HCT116 (cell line): ENCODE data around the gene LGI1. TPM values are rescaled to one million over a fixed set of nuclear protein-coding genes. Genes with fewer than 3 reads are reported as not detected.

Experiments
- ATAC-seq: fragments of 200-7000 bp; cut with Tn5 transposase; 2 replicates; pipeline ENCODE4 v1.9.1; 2020; ENCODE audit warnings: mild to moderate bottlenecking, moderate library complexity
- BruUV-seq: library from RNA; stranded (reverse); fragments of 400-500 nt; replicated peaks from 2 replicates; lab custom pipeline; 2021; lab: Mats Ljungman, UMichigan
- CTCF ChIA-PET: fragments of 300-600 bp; sonication (Branson Sonifier 250); formaldehyde crosslinking; loops from one replicate; lab custom pipeline; 2021; ENCODE audit warnings: antibody characterized with exemption; lab: Charles Lee
- POLR2A ChIA-PET: fragments of 300-600, 350-600 bp; sonication (Branson Sonifier 250); formaldehyde crosslinking; loops from one replicate; lab custom pipeline; 2021; ENCODE audit warnings: antibody characterized with exemption; lab: Charles Lee
- RAD21 ChIA-PET, 2 experiments: fragments of 300-600 bp; sonication (Branson Sonifier 250); formaldehyde crosslinking; loops; one replicate each; lab custom pipeline; 2023; ENCODE audit warnings: low total read pairs in 2 of 2; ENCODE audit not compliant: uncharacterized antibody in 2 of 2, unreplicated experiment in 2 of 2, low non-redundant PET in 1 of 2; lab: Charles Lee
- DNase-seq: peaks from one replicate; pipeline ENCODE4 v3.0.0-alpha.2; 2010; ENCODE audit warnings: low read depth, low spot score
- H2AFZ ChIP-seq: fragments of 200-600 bp; shearing (Covaris generic), sonication (generic); 2 replicates; pipeline ENCODE4 v1.6.1; 2017; ENCODE audit warnings: low read depth, mixed run types, mixed read lengths, antibody characterized with exemption, low read length; ENCODE audit not compliant: poor library complexity, severe bottlenecking
- H3K27ac ChIP-seq: 2 replicates; pipeline ENCODE4 v1.5.1; 2012; ENCODE audit warnings: low read depth, low read length
- H3K27me3 ChIP-seq: fragments of 200-600 bp; sonication (generic); 2 replicates; pipeline ENCODE4 v1.6.1; 2016; ENCODE audit warnings: mixed run types, low read length, mixed read lengths; ENCODE audit not compliant: insufficient read depth
- H3K36me3 ChIP-seq, 2 experiments: fragments of 200-500 bp in 1 of 2; fragments of 200-600 bp in 1 of 2; sonication (Bioruptor generic) in 1 of 2; sonication (generic) in 1 of 2; 2 replicates each; pipeline versions ENCODE4 v1.5.1 to v1.6.1; 2014 to 2016; ENCODE audit warnings: low read length in 2 of 2, inconsistent platforms in 1 of 2, mixed read lengths in 1 of 2, mixed run types in 1 of 2; ENCODE audit not compliant: insufficient read depth in 2 of 2, control insufficient read depth in 1 of 2
- H3K4me1 ChIP-seq, 2 experiments: fragments of 200-600 bp in 1 of 2; sonication (generic) in 1 of 2; 2 replicates each; pipeline versions ENCODE4 v1.5.1 to v1.6.1; 2012 to 2017; ENCODE audit warnings: low read length in 2 of 2, inconsistent platforms in 1 of 2, mild to moderate bottlenecking in 1 of 2, mixed read lengths in 1 of 2, mixed run types in 1 of 2, moderate library complexity in 1 of 2; ENCODE audit not compliant: insufficient read depth in 2 of 2, control insufficient read depth in 1 of 2
- H3K4me2 ChIP-seq: fragments of 200-600 bp; sonication (generic); 2 replicates; pipeline ENCODE4 v1.6.1; 2017; ENCODE audit warnings: mixed run types, low read length, mixed read lengths
- H3K4me3 ChIP-seq, 2 experiments: fragments of 200-600 bp in 1 of 2; sonication (generic) in 1 of 2; replicated peaks in 1 of 2; 2 replicates each; pipeline ENCODE4 v1.5.1; 2011 to 2016; ENCODE audit warnings: low read length in 2 of 2, control low read depth in 1 of 2, low read depth in 1 of 2, mild to moderate bottlenecking in 1 of 2, mixed read lengths in 1 of 2, mixed run types in 1 of 2
- H3K79me2 ChIP-seq: fragments of 200-600 bp; sonication (generic); 2 replicates; pipeline ENCODE4 v1.6.1; 2017; ENCODE audit warnings: mild to moderate bottlenecking, mixed run types, low read length, moderate library complexity, mixed read lengths; ENCODE audit not compliant: insufficient read depth
- H3K9ac ChIP-seq: fragments of 200-600 bp; sonication (generic); 2 replicates; pipeline ENCODE4 v1.6.1; 2016; ENCODE audit warnings: low read length, mixed read lengths
- H3K9me2 ChIP-seq: fragments of 200-600 bp; sonication (generic), shearing (Covaris generic); 2 replicates; pipeline ENCODE4 v1.6.1; 2017; ENCODE audit warnings: mixed run types, mild to moderate bottlenecking, moderate library complexity; ENCODE audit not compliant: insufficient read depth
- H3K9me3 ChIP-seq, 2 experiments: fragments of 200-500 bp in 1 of 2; fragments of 200-600 bp in 1 of 2; sonication (Bioruptor generic) in 1 of 2; sonication (generic) in 1 of 2; 2 replicates each; pipeline ENCODE4 v1.6.1; 2014 to 2017; ENCODE audit warnings: low read length in 2 of 2, mixed read lengths in 2 of 2, inconsistent platforms in 1 of 2, low read depth in 1 of 2, mild to moderate bottlenecking in 1 of 2, mixed run types in 1 of 2, moderate library complexity in 1 of 2; ENCODE audit not compliant: control insufficient read depth in 1 of 2, insufficient read depth in 1 of 2
- H4K20me1 ChIP-seq: fragments of 200-600 bp; sonication (generic), shearing (Covaris generic); 2 replicates; pipeline ENCODE4 v1.6.1; 2017; ENCODE audit warnings: mixed run types, mild to moderate bottlenecking, moderate library complexity; ENCODE audit not compliant: insufficient read depth
- CEBPB ChIP-seq: IDR thresholded peaks from 2 replicates; pipeline ENCODE4 v1.6.1; 2012; ENCODE audit warnings: low read depth
- EGR1 ChIP-seq: IDR thresholded peaks from 2 replicates; pipeline ENCODE4 v1.6.1; 2012; ENCODE audit warnings: low read depth
- ELF1 ChIP-seq: IDR thresholded peaks from 2 replicates; pipeline ENCODE4 v1.6.1; 2012; ENCODE audit warnings: low read depth, borderline replicate concordance
- EZH2 ChIP-seq: fragments of 200-600 bp; sonication (generic); IDR thresholded peaks from 2 replicates; pipeline ENCODE4 v1.6.1; 2017; ENCODE audit warnings: antibody characterized with exemption, mixed run types
- EZH2phosphoT487 ChIP-seq: fragments of 200-600 bp; IDR thresholded peaks from 2 replicates; pipeline ENCODE4 v1.6.1; 2018; ENCODE audit warnings: antibody characterized with exemption, borderline replicate concordance
- JUND ChIP-seq: IDR thresholded peaks from 2 replicates; pipeline ENCODE4 v1.6.1; 2012
- RAD21 ChIP-seq: IDR thresholded peaks from 2 replicates; pipeline ENCODE4 v1.6.1; 2012; ENCODE audit warnings: low read depth, mild to moderate bottlenecking
- SIN3A ChIP-seq: IDR thresholded peaks from 2 replicates; pipeline ENCODE4 v1.6.1; 2012; ENCODE audit warnings: low read depth
- SP1 ChIP-seq: IDR thresholded peaks from 2 replicates; pipeline ENCODE4 v1.6.1; 2012; ENCODE audit warnings: low read depth
- SRF ChIP-seq: IDR thresholded peaks from 2 replicates; pipeline ENCODE4 v1.6.1; 2012; ENCODE audit warnings: low read depth
- TCF7L2 ChIP-seq: IDR thresholded peaks from 2 replicates; pipeline ENCODE4 v1.7.0; 2011; ENCODE audit warnings: borderline replicate concordance, inconsistent platforms; ENCODE audit not compliant: insufficient read depth, insufficient read length; ENCODE audit errors: extremely low read depth
- YY1 ChIP-seq: IDR thresholded peaks from 2 replicates; pipeline ENCODE4 v1.6.1; 2011; ENCODE audit warnings: low read length, low read depth, moderate library complexity, mild to moderate bottlenecking; ENCODE audit not compliant: insufficient replicate concordance; ENCODE audit errors: extremely low read depth
- ZNF274 ChIP-seq: fragments of 200-500 bp; sonication (Bioruptor generic); IDR thresholded peaks from 2 replicates; pipeline ENCODE4 v1.6.1; 2014; ENCODE audit warnings: mild to moderate bottlenecking, low read depth, low read length, inconsistent platforms
- intact Hi-C: fragments of 100-400 bp; cut with micrococcal nuclease; formaldehyde crosslinking; loops from 2 replicates; pipeline ENCODE4 v1.10.0; 2022
- total RNA-seq: library from RNA; stranded (reverse); gene quantifications from one replicate; pipeline ENCODE4 v1.2.1, GENCODE V29; 2021; ENCODE audit not compliant: unreplicated experiment
- TF ChIP-seq, protein P1 (sequence below): IDR thresholded peaks from 2 replicates; pipeline ENCODE4 v1.6.1; 2011; ENCODE audit warnings: mild to moderate bottlenecking, low read length, moderate library complexity; ENCODE audit not compliant: insufficient replicate concordance; ENCODE audit errors: extremely low read depth
- TF ChIP-seq, protein P2 (sequence below): IDR thresholded peaks from 2 replicates; pipeline ENCODE4 v1.6.1; 2012

Gene LGI1
- total RNA-seq, 1 experiment from 2014 or later = not detected

DNA sequence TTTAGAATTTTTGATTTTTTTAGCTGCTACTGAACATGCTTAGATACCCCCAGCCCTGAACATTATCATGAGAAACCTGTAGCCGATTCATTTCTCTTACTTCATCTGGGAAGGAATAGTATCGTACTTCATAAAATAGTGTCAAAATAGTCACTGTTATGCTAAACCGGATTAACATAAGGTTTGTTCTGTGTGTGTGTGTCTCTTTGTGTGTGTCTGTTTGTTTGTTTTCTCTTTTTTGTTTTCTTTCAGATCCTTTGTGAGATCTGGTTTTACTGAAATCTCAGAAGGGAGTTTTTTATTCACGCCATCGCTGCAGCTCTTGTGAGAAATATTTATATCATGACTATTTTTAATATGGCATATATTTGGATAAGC, 761 bp downstream of the LGI1 start:
- H2AFZ ChIP-seq = no peak overlapping the region
- TF ChIP-seq CEBPB = no peak
- no peak for TF ChIP-seq ZNF274
- TF ChIP-seq SIN3A = no peak
- TF ChIP-seq ELF1 = no peak
- no peak for TF ChIP-seq SP1
- TF ChIP-seq EZH2phosphoT487 = no peak
- TF ChIP-seq, protein P1, sequence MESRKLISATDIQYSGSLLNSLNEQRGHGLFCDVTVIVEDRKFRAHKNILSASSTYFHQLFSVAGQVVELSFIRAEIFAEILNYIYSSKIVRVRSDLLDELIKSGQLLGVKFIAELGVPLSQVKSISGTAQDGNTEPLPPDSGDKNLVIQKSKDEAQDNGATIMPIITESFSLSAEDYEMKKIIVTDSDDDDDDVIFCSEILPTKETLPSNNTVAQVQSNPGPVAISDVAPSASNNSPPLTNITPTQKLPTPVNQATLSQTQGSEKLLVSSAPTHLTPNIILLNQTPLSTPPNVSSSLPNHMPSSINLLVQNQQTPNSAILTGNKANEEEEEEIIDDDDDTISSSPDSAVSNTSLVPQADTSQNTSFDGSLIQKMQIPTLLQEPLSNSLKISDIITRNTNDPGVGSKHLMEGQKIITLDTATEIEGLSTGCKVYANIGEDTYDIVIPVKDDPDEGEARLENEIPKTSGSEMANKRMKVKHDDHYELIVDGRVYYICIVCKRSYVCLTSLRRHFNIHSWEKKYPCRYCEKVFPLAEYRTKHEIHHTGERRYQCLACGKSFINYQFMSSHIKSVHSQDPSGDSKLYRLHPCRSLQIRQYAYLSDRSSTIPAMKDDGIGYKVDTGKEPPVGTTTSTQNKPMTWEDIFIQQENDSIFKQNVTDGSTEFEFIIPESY = no peak
- no peak for TF ChIP-seq TCF7L2
- no peak for TF ChIP-seq EZH2
- TF ChIP-seq SRF = no peak
- TF ChIP-seq JUND = no peak
- TF ChIP-seq EGR1 = no peak
- TF ChIP-seq YY1 = no peak
- no peak for TF ChIP-seq RAD21
- TF ChIP-seq, protein P2, sequence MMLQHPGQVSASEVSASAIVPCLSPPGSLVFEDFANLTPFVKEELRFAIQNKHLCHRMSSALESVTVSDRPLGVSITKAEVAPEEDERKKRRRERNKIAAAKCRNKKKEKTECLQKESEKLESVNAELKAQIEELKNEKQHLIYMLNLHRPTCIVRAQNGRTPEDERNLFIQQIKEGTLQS = no peak
- TF ChIP-seq, all 23 proteins: peak for 0
- H3K9me2 ChIP-seq = no peaks in the 10 kb centered on the region
- no peak for ATAC-seq
- no peaks in the 10 kb centered on the region for H4K20me1 ChIP-seq
- intact Hi-C loops = no loop called here
- DNase-seq = no peak
- no peaks in the 10 kb centered on the region for H3K79me2 ChIP-seq
- no peak overlapping the region for H3K27ac ChIP-seq
- RAD21 ChIA-PET = no interaction called here
- no peak overlapping the region for H3K9ac ChIP-seq
- H3K4me1 ChIP-seq = no peaks in the 10 kb centered on the region
- no peak overlapping the region for H3K4me3 ChIP-seq
- H3K4me2 ChIP-seq = no peak overlapping the region
- no peaks in the 10 kb centered on the region for H3K36me3 ChIP-seq
- POLR2A ChIA-PET = no interaction called here
- no TSS peak for BruUV-seq
- H3K9me3 ChIP-seq = no peaks in the 10 kb centered on the region
- CTCF ChIA-PET = no interaction called here
- H3K27me3 ChIP-seq = no peaks in the 10 kb centered on the region
